Liver (tissue), 10 donors: ENCODE data around the gene FADS2. TPM values are rescaled to one million over a fixed set of nuclear protein-coding genes. Genes with fewer than 3 reads are reported as not detected.

Experiments
- DNase-seq: peaks from one replicate; pipeline ENCODE4 v3.0.0-alpha.2; 2017; ENCODE audit warnings: low spot score
- H3K27ac ChIP-seq, 2 donors: one replicate each; pipeline ENCODE4 v1.7.0; 2013; ENCODE audit warnings: inconsistent platforms in 2 of 2, low read length in 2 of 2, control low read depth in 1 of 2, low read depth in 1 of 2, mild to moderate bottlenecking in 1 of 2
- H3K27me3 ChIP-seq, 4 donors: one replicate each; pipeline versions ENCODE4 v1.6.1 to v1.7.0; 2013; ENCODE audit warnings: low read length in 3 of 4, inconsistent platforms in 1 of 4, mild to moderate bottlenecking in 1 of 4, moderate library complexity in 1 of 4; ENCODE audit not compliant: control insufficient read depth in 4 of 4, insufficient read depth in 4 of 4
- H3K36me3 ChIP-seq, 4 donors: one replicate each; pipeline versions ENCODE4 v1.6.1 to v1.7.0; 2013; ENCODE audit warnings: low read length in 3 of 4, mild to moderate bottlenecking in 3 of 4, low read depth in 1 of 4, moderate library complexity in 1 of 4; ENCODE audit not compliant: control insufficient read depth in 4 of 4, insufficient read depth in 3 of 4
- H3K4me1 ChIP-seq, 4 donors: one replicate each; pipeline versions ENCODE4 v1.6.1 to v1.7.0; 2013; ENCODE audit warnings: low read length in 3 of 4, mild to moderate bottlenecking in 3 of 4, moderate library complexity in 1 of 4; ENCODE audit not compliant: control insufficient read depth in 4 of 4, insufficient read depth in 4 of 4
- H3K4me3 ChIP-seq, 3 donors: one replicate each; pipeline versions ENCODE4 v1.6.1 to v1.7.0; 2013; ENCODE audit warnings: low read length in 3 of 3, control low read depth in 1 of 3, low read depth in 1 of 3, mild to moderate bottlenecking in 1 of 3
- H3K9ac ChIP-seq, 2 donors: one replicate each; pipeline ENCODE4 v1.7.0; 2013; ENCODE audit warnings: low read length in 2 of 2, mild to moderate bottlenecking in 2 of 2, moderate library complexity in 2 of 2, control low read depth in 1 of 2, low read depth in 1 of 2
- H3K9me3 ChIP-seq, 4 donors: one replicate each; pipeline versions ENCODE4 v1.6.1 to v1.7.0; 2013; ENCODE audit warnings: low read length in 3 of 4; ENCODE audit not compliant: control insufficient read depth in 4 of 4
- CTCF ChIP-seq: fragments of 150-350 bp; IDR thresholded peaks from 2 replicates; pipeline ENCODE4 v1.5.1; 2017; ENCODE audit warnings: improper control_type of control experiment, low read depth, low read length; ENCODE audit not compliant: missing input control
- EGR1 ChIP-seq, 2 donors: IDR thresholded peaks; 2 replicates each; pipeline ENCODE4 v1.6.1; 2016 to 2018; ENCODE audit warnings: antibody characterized with exemption in 2 of 2, low read depth in 2 of 2
- FOXA1 ChIP-seq: IDR thresholded peaks from 2 replicates; pipeline ENCODE4 v1.6.1; 2016; ENCODE audit warnings: antibody characterized with exemption
- GABPA ChIP-seq, 2 donors: IDR thresholded peaks in 1 of 2; conservative IDR thresholded peaks in 1 of 2; 2 replicates each; pipeline ENCODE4 v1.6.1; 2016; ENCODE audit warnings: antibody characterized with exemption in 2 of 2, mild to moderate bottlenecking in 1 of 2, moderate library complexity in 1 of 2
- HNF4A ChIP-seq, 2 donors: conservative IDR thresholded peaks; 2 replicates each; pipeline ENCODE4 v1.6.1; 2016; ENCODE audit warnings: antibody characterized with exemption in 2 of 2, mild to moderate bottlenecking in 2 of 2
- HNF4G ChIP-seq: IDR thresholded peaks from 2 replicates; pipeline ENCODE4 v1.6.1; 2016; ENCODE audit warnings: antibody characterized with exemption
- NR2F2 ChIP-seq: IDR thresholded peaks from 2 replicates; pipeline ENCODE4 v1.6.1; 2016; ENCODE audit warnings: antibody characterized with exemption
- RXRA ChIP-seq, 2 donors: IDR thresholded peaks; 2 replicates each; pipeline ENCODE4 v1.6.1; 2017 to 2018; ENCODE audit warnings: antibody characterized with exemption in 2 of 2, mild to moderate bottlenecking in 1 of 2
- TAF1 ChIP-seq: conservative IDR thresholded peaks from 2 replicates; pipeline ENCODE4 v1.6.1; 2016; ENCODE audit warnings: antibody characterized with exemption, mild to moderate bottlenecking
- YY1 ChIP-seq: IDR thresholded peaks from 2 replicates; pipeline ENCODE4 v1.6.1; 2016; ENCODE audit warnings: antibody characterized with exemption, mild to moderate bottlenecking
- WGBS: extraction: QIAGEN DNeasy Blood & Tissue Kit; methylation state at CpG from one replicate; pipeline ENCODE4 v1.1.7; 2013; 5-methylcytosine and 5-hydroxymethylcytosine counted together
- polyA plus RNA-seq, 2 donors: library from polyadenylated mRNA; stranded (reverse) in 1 of 2; unstranded in 1 of 2; fragments of 200-250 nt in 1 of 2; fragments of >200 nt in 1 of 2; fragmentation: Nextera tagmentation in 1 of 2; extraction: Ambion mirVana in 1 of 2; gene quantifications; one replicate each; pipeline versions ENCODE4 v1.2.1 to v1.2.3, GENCODE V29; 2013 to 2015
- small RNA-seq: library from RNA; depleted of rRNA; stranded (forward); fragments of <200 nt; gene quantifications from one replicate; pipeline ENCODE3, GENCODE V24; 2014
- total RNA-seq, 2 donors: library from RNA; depleted of rRNA; stranded (reverse); fragments of >200 nt; gene quantifications; one replicate each; pipeline ENCODE4 v1.2.3, GENCODE V29; 2014
- donor health status: healthy.
- donor health status: healthy.
- donor health status: healthy.
- donor health status: healthy.
- donor health status: healthy.

The FADS2 gene
- total and polyA plus RNA-seq, 4 donors = 2.8 to 281 (median 84.9) TPM

- peak overlapping the region; percentile 40 to 61 for H3K27ac ChIP-seq
- H3K9me3 ChIP-seq = no peaks in the 10 kb centered on the region
- H3K9ac ChIP-seq = no peak overlapping the region
- TF ChIP-seq RXRA (IDR thresholded peaks at IDR 0.05) (no peak), TAF1 (no peak), HNF4G (no peak), HNF4A (conservative IDR thresholded peaks at IDR 0.05) (no peak), CTCF (no peak), EGR1 (IDR thresholded peaks at IDR 0.05; ENCODE audit: low read depth in 2 of 2) (no peak), YY1 (no peak), GABPA (IDR thresholded peaks at IDR 0.05 in 1 of 2, conservative IDR thresholded peaks at IDR 0.05 in 1 of 2) (no peak), NR2F2 (no peak), FOXA1 (no peak)
- H3K27me3 ChIP-seq = no peaks in the 10 kb centered on the region
- peaks cover 0 to 5% (median 4%) of the 10 kb centered on the region in 4 donors for H3K4me1 ChIP-seq
- H3K36me3 ChIP-seq = no peaks in the 10 kb centered on the region
- WGBS = 11% methylated on average over 32 of the region's 32 CpGs
- peak; percentile 36 for DNase-seq
- H3K4me3 ChIP-seq = peak overlapping the region in 2 of 3 donors; percentile 43 to 64
Observed at GRCh38 chr11:61916737-61917333, 88.7 kb downstream of the FADS2 start.

Small RNAs within 50 kb of the gene (small RNA-seq; reads per million reads assigned to genes)
- gene MIR6746 = not detected

Other genes starting within 250 kb of the FADS2 start
- gene SYT7, start 247.2 kb upstream of the FADS2 start, total RNA-seq = 100 to 1,000 TPM in 1 of 2 donors, 1 to 10 TPM in 1; 2.1 to 114 TPM
- gene SYT7, start 247.2 kb upstream of the FADS2 start, polyA plus RNA-seq = 10 to 100 TPM; 15.2 to 46.4 TPM
- gene DAGLA, start 147.9 kb upstream of the FADS2 start, total RNA-seq = under 1 TPM; 0.67 to 0.84 TPM
- under 1 TPM; 0.13 to 0.53 TPM for gene DAGLA, start 147.9 kb upstream of the FADS2 start, polyA plus RNA-seq
- 1 to 10 TPM; 3.5 to 6.5 TPM for gene MYRF, start 75.7 kb upstream of the FADS2 start, total RNA-seq
- gene MYRF, start 75.7 kb upstream of the FADS2 start, polyA plus RNA-seq = 1 to 10 TPM; 4.4 to 4.5 TPM
- 10 to 100 TPM; 31.0 to 77.8 TPM for gene TMEM258, start 35.7 kb upstream of the FADS2 start, total RNA-seq
- 100 to 1,000 TPM; 120 to 136 TPM for gene TMEM258, start 35.7 kb upstream of the FADS2 start, polyA plus RNA-seq
- 10 to 100 TPM in 1 of 2 donors, 1 to 10 TPM in 1; 9.0 to 46.5 TPM for gene FEN1, start 35.4 kb upstream of the FADS2 start, total RNA-seq
- 10 to 100 TPM in 1 of 2 donors, 1 to 10 TPM in 1; 4.5 to 10.0 TPM for gene FEN1, start 35.4 kb upstream of the FADS2 start, polyA plus RNA-seq
- 100 to 1,000 TPM in 1 of 2 donors, 10 to 100 TPM in 1; 72.7 to 137 TPM for gene FADS1, start 11.3 kb upstream of the FADS2 start, total RNA-seq
- 10 to 100 TPM; 16.8 to 44.8 TPM for gene FADS1, start 11.3 kb upstream of the FADS2 start, polyA plus RNA-seq
- 10 to 100 TPM in 1 of 2 donors, 1 to 10 TPM in 1; 8.3 to 13.6 TPM for gene FADS3, start 63.2 kb downstream of the FADS2 start, total RNA-seq
- gene FADS3, start 63.2 kb downstream of the FADS2 start, polyA plus RNA-seq = 10 to 100 TPM in 1 of 2 donors, 1 to 10 TPM in 1; 8.9 to 11.7 TPM
- gene RAB3IL1, start 89.3 kb downstream of the FADS2 start, total RNA-seq = 10 to 100 TPM in 1 of 2 donors, 1 to 10 TPM in 1; 5.0 to 41.6 TPM
- 1 to 10 TPM; 2.1 to 5.8 TPM for gene RAB3IL1, start 89.3 kb downstream of the FADS2 start, polyA plus RNA-seq
- 1 to 10 TPM; 1.3 to 1.6 TPM for gene BEST1, start 122.1 kb downstream of the FADS2 start, total RNA-seq
- under 1 TPM; 0.22 to 0.85 TPM for gene BEST1, start 122.1 kb downstream of the FADS2 start, polyA plus RNA-seq
- 100 to 1,000 TPM; 592 to 949 TPM for gene FTH1, start 139.3 kb downstream of the FADS2 start, total RNA-seq
- 1,000 to 10,000 TPM; 3,401 to 4,630 TPM for gene FTH1, start 139.3 kb downstream of the FADS2 start, polyA plus RNA-seq